Anterior cingulate cortex (tissue), 58 donors: Measurements from ENCODE around the gene IFT27.

Experiments
- DNase-seq, 58 donors: peaks; one replicate each; lab custom pipeline; 2025; lab: John Stamatoyannopoulos, UW

The IFT27 gene

GRCh38 chr22:36797911-36798673 is 22.2 kb upstream of the IFT27 start:
- DNase-seq, result no peak

- DNase-seq, result no peak
Observed at GRCh38 chr22:36797374-36797773, 21.5 kb upstream of the IFT27 start.

GRCh38 chr22:36796552-36797175 is 20.7 kb upstream of the IFT27 start:
- DNase-seq, result no peak

- DNase-seq, result no peak
Observed at GRCh38 chr22:36795633-36796032, 19.7 kb upstream of the IFT27 start.

- no peak for DNase-seq
Observed at GRCh38 chr22:36790648-36791047, 14.7 kb upstream of the IFT27 start.

- DNase-seq, result no peak
Observed at GRCh38 chr22:36787204-36787988, 11.5 kb upstream of the IFT27 start.

- no peak for DNase-seq
Observed at GRCh38 chr22:36783743-36784142, 7.8 kb upstream of the IFT27 start.

GRCh38 chr22:36781656-36782627 is 6.0 kb upstream of the IFT27 start:
- DNase-seq, result peak in 57 of 58 donors; percentile 12 to 82 (median 54)

GRCh38 chr22:36778020-36778419 is 2.1 kb upstream of the IFT27 start:
- no peak for DNase-seq

GRCh38 chr22:36776722-36777121 is 803 bp upstream of the IFT27 start:
- peak in 1 of 58 donors; percentile 41 for DNase-seq

GRCh38 chr22:36775586-36775963 is 344 bp downstream of the IFT27 start:
- peak in 30 of 58 donors; percentile 16 to 80 (median 48) for DNase-seq

GRCh38 chr22:36773935-36774334 is 2.0 kb downstream of the IFT27 start:
- DNase-seq, result peak in 2 of 58 donors; percentile 31 to 54

GRCh38 chr22:36772451-36772850 is 3.5 kb downstream of the IFT27 start:
- no peak for DNase-seq

GRCh38 chr22:36771356-36772063 is 4.4 kb downstream of the IFT27 start:
- DNase-seq, result no peak

- DNase-seq, result no peak
Observed at GRCh38 chr22:36770513-36771231, 5.2 kb downstream of the IFT27 start.

- DNase-seq, result no peak
Observed at GRCh38 chr22:36769541-36770512, 6.1 kb downstream of the IFT27 start.

- no peak for DNase-seq
Observed at GRCh38 chr22:36768616-36769015, 7.3 kb downstream of the IFT27 start.

GRCh38 chr22:36768141-36768540 is 7.8 kb downstream of the IFT27 start:
- DNase-seq, result no peak
